Left renal cortex interstitium (tissue), 4 donors: Measurements from ENCODE around the gene ARHGEF17. TPM values are rescaled to one million over a fixed set of nuclear protein-coding genes. Genes with fewer than 3 reads are reported as not detected.
A peak's percentile ranks its signal among the peaks of the same experiment; 100 is the strongest.

Source experiments
- DNase-seq, 4 donors: peaks; one replicate each; pipeline ENCODE4 v3.0.0-alpha.2; 2013; ENCODE audit warnings: low read depth in 4 of 4, low spot score in 2 of 4, missing footprints in 1 of 4
- polyA plus RNA-seq, 4 donors: library from polyadenylated mRNA; unstranded; fragments of 120-200 nt; gene quantifications; one replicate each; pipeline ENCODE4 v1.2.1, GENCODE V29; 2013; ENCODE audit not compliant: insufficient read length in 4 of 4

The ARHGEF17 gene
- polyA plus RNA-seq, 4 donors: 64.5 to 123 (median 97.6) TPM

GRCh38 chr11:73399636-73400035 is 91.6 kb downstream of the ARHGEF17 start:
- DNase-seq: no peak

GRCh38 chr11:73400293-73400692 is 92.2 kb downstream of the ARHGEF17 start:
- DNase-seq: no peak

GRCh38 chr11:73401217-73401923 is 93.3 kb downstream of the ARHGEF17 start:
- no peak for DNase-seq

GRCh38 chr11:73401924-73402833 is 94.1 kb downstream of the ARHGEF17 start:
- no peak for DNase-seq

GRCh38 chr11:73402834-73403185 is 94.7 kb downstream of the ARHGEF17 start:
- no peak for DNase-seq

- DNase-seq: no peak
These were observed 95.5 kb downstream of the ARHGEF17 start for GRCh38 chr11:73403541-73403940.

- peak in 1 of 4 donors; percentile 49 for DNase-seq
These were observed 96.0 kb downstream of the ARHGEF17 start for GRCh38 chr11:73404048-73404447.

- DNase-seq: no peak
These were observed 96.5 kb downstream of the ARHGEF17 start for GRCh38 chr11:73404506-73405145.

- DNase-seq: no peak
These were observed 97.1 kb downstream of the ARHGEF17 start for GRCh38 chr11:73405146-73405510.

- DNase-seq: no peak
These were observed 98.1 kb downstream of the ARHGEF17 start for GRCh38 chr11:73406131-73406530.

GRCh38 chr11:73406619-73407018 is 98.5 kb downstream of the ARHGEF17 start:
- no peak for DNase-seq

GRCh38 chr11:73409431-73409830 is 101.4 kb downstream of the ARHGEF17 start:
- no peak for DNase-seq

- no peak for DNase-seq
These were observed 102.6 kb downstream of the ARHGEF17 start for GRCh38 chr11:73410627-73411026.

GRCh38 chr11:73411031-73411430 is 103.0 kb downstream of the ARHGEF17 start:
- no peak for DNase-seq

- DNase-seq: no peak
These were observed 104.2 kb downstream of the ARHGEF17 start for GRCh38 chr11:73412308-73412707.

- no peak for DNase-seq
These were observed 105.2 kb downstream of the ARHGEF17 start for GRCh38 chr11:73413256-73413655.

GRCh38 chr11:73414977-73415651 is 107.0 kb downstream of the ARHGEF17 start:
- no peak for DNase-seq

GRCh38 chr11:73415854-73416615 is 108.0 kb downstream of the ARHGEF17 start:
- no peak for DNase-seq

- DNase-seq: no peak
These were observed 108.7 kb downstream of the ARHGEF17 start for GRCh38 chr11:73416786-73417185.
